HepG2 (cell line): ENCODE measurements around the gene CBLB. TPM values are rescaled to one million over a fixed set of nuclear protein-coding genes. Genes with fewer than 3 reads are reported as not detected.
A peak's percentile ranks its signal among the peaks of the same experiment; 100 is the strongest.

Experiments
- ATAC-seq: fragments of 200-7000 bp; cut with Tn5 transposase; 3 replicates; pipeline ENCODE4 v1.9.1; 2020; ENCODE audit warnings: mild to moderate bottlenecking, moderate library complexity
- BruUV-seq: library from RNA; stranded (reverse); fragments of 400-500 nt; replicated peaks from 2 replicates; lab custom pipeline; 2021; lab: Mats Ljungman, UMichigan
- CTCF ChIA-PET: fragments of 300-600 bp; formaldehyde crosslinking; extraction: SDS; loops from one replicate; lab custom pipeline; 2021; ENCODE audit warnings: low total read pairs, inconsistent platforms, low intra/inter-chr PET ratio; lab: Yijun Ruan, JAX
- POLR2A ChIA-PET: fragments of 350-600 bp; sonication (Branson Sonifier 250); formaldehyde crosslinking; loops from one replicate; lab custom pipeline; 2020; ENCODE audit warnings: antibody characterized with exemption, inconsistent platforms; lab: Yijun Ruan, JAX
- DNase-seq: peaks from one replicate; pipeline ENCODE4 v3.0.0-alpha.2; 2015; ENCODE audit warnings: low spot score
- FAIRE-seq: peaks from 3 replicates; lab custom pipeline; 2011; peaks lifted over from hg19 to GRCh38; lab: Jason Lieb, UNC
- H2AFZ ChIP-seq: one replicate; pipeline ENCODE4 v1.6.1; 2011; ENCODE audit warnings: low read length, inconsistent platforms
- H3K27ac ChIP-seq: fragments of 300-600 bp; 3 replicates; pipeline ENCODE4 v1.8.0; 2011; ENCODE audit warnings: mixed run types, mild to moderate bottlenecking, mixed read lengths, low read length, inconsistent platforms; ENCODE audit not compliant: insufficient read depth; ENCODE audit errors: extremely low read length
- H3K27me3 ChIP-seq, 2 experiments: fragments of 200-600 bp in 1 of 2; 2 replicates in 1 of 2; 3 replicates in 1 of 2; pipeline versions ENCODE4 v1.6.0 to v1.8.0; 2011; ENCODE audit warnings: low read length in 2 of 2, mild to moderate bottlenecking in 2 of 2, moderate library complexity in 2 of 2, inconsistent platforms in 1 of 2; ENCODE audit not compliant: insufficient read depth in 2 of 2, control insufficient read depth in 1 of 2
- H3K36me3 ChIP-seq, 2 experiments: fragments of 200-600 bp in 1 of 2; replicated peaks in 1 of 2; 2 replicates in 1 of 2; 3 replicates in 1 of 2; pipeline versions ENCODE4 v1.5.1 to v1.8.0; 2011; ENCODE audit warnings: low read length in 2 of 2, inconsistent platforms in 1 of 2; ENCODE audit not compliant: insufficient read depth in 2 of 2, control insufficient read depth in 1 of 2
- H3K4me1 ChIP-seq: 2 replicates; pipeline ENCODE4 v1.5.1; 2012; ENCODE audit warnings: low read length, inconsistent platforms; ENCODE audit not compliant: insufficient read depth
- H3K4me2 ChIP-seq: 2 replicates; pipeline ENCODE4 v1.6.0; 2011; ENCODE audit warnings: low read depth, low read length, inconsistent platforms
- H3K4me3 ChIP-seq, 3 experiments: fragments of 200-600 bp in 1 of 3; sonication (generic), shearing (Covaris generic) in 1 of 3; replicated peaks in 1 of 3; 2 replicates each; pipeline ENCODE4 v1.5.1; 2011 to 2016; ENCODE audit warnings: low read length in 3 of 3, inconsistent platforms in 2 of 3, low read depth in 2 of 3, mild to moderate bottlenecking in 2 of 3, control low read depth in 1 of 3, mixed read lengths in 1 of 3; ENCODE audit not compliant: insufficient read depth in 1 of 3
- H3K79me2 ChIP-seq: one replicate; pipeline ENCODE4 v1.6.1; 2011; ENCODE audit warnings: low read length, inconsistent platforms; ENCODE audit not compliant: insufficient read depth
- H3K9ac ChIP-seq: 2 replicates; pipeline ENCODE4 v1.6.0; 2011; ENCODE audit warnings: mild to moderate bottlenecking, low read depth, low read length, inconsistent platforms; ENCODE audit not compliant: insufficient read depth
- H3K9me3 ChIP-seq: 2 replicates; pipeline ENCODE4 v1.5.1; 2012; ENCODE audit warnings: mild to moderate bottlenecking, low read length
- H4K20me1 ChIP-seq: 2 replicates; pipeline ENCODE4 v1.6.0; 2011; ENCODE audit warnings: inconsistent platforms, mild to moderate bottlenecking, low read length, moderate library complexity; ENCODE audit not compliant: insufficient read depth
- ATF5 ChIP-seq: sonication (generic); formaldehyde crosslinking; IDR thresholded peaks from 2 replicates; pipeline ENCODE4 v1.4.0; 2020; ENCODE audit warnings: mild to moderate bottlenecking, low read depth, missing genetic modification reagents
- HMGXB3 ChIP-seq: sonication (generic); formaldehyde crosslinking; IDR thresholded peaks from 2 replicates; pipeline ENCODE4 v1.4.0; 2020; ENCODE audit warnings: missing genetic modification reagents, borderline replicate concordance
- MAFF ChIP-seq: IDR thresholded peaks from 2 replicates; pipeline ENCODE4 v1.6.1; 2011; ENCODE audit warnings: low read depth, low read length, improper control_type of control experiment
- MAFK ChIP-seq, 2 experiments: IDR thresholded peaks in 1 of 2; conservative IDR thresholded peaks in 1 of 2; 2 replicates each; pipeline ENCODE4 v1.6.1; 2011; ENCODE audit warnings: improper control_type of control experiment in 2 of 2, low read length in 2 of 2
- ZFP82 ChIP-seq: sonication (generic); formaldehyde crosslinking; IDR thresholded peaks from 2 replicates; pipeline ENCODE4 v1.5.1; 2020; ENCODE audit warnings: mild to moderate bottlenecking, missing genetic modification reagents, borderline replicate concordance
- ZNF564 ChIP-seq: sonication (generic); formaldehyde crosslinking; IDR thresholded peaks from 2 replicates; pipeline ENCODE4 v1.8.1; 2023; ENCODE audit warnings: mild to moderate bottlenecking, missing genetic modification reagents
- ZNF691 ChIP-seq: sonication (generic); formaldehyde crosslinking; IDR thresholded peaks from 2 replicates; pipeline ENCODE4 v1.4.0; 2020; ENCODE audit warnings: missing genetic modification reagents, low read depth, mild to moderate bottlenecking, borderline replicate concordance
- ZNF761 ChIP-seq: sonication (generic); formaldehyde crosslinking; conservative IDR thresholded peaks from 2 replicates; pipeline ENCODE4 v1.4.0; 2020; ENCODE audit warnings: mild to moderate bottlenecking, missing genetic modification reagents
- WGBS: methylation state at CpG from one replicate; pipeline ENCODE4 v1.1.6; 2017; ENCODE audit warnings: low lambda C conversion rate; 5-methylcytosine and 5-hydroxymethylcytosine counted together
- in situ Hi-C: cut with HindIII; loops from 2 replicates; pipeline ENCODE4 v1.10.0; 2017; ENCODE audit warnings: low pct_unique_long_range_greater_than_20kb; ENCODE audit not compliant: extremely low pct_ligation_motif_present
- intact Hi-C: fragments of 100-400 bp; cut with micrococcal nuclease; formaldehyde crosslinking; loops from one replicate; pipeline ENCODE4 v1.10.0; 2022; ENCODE audit not compliant: unreplicated experiment
- polyA plus RNA-seq, 8 experiments: library from polyadenylated mRNA; depleted of rRNA in 3 of 8; stranded (reverse) in 7 of 8; unstranded in 1 of 8; fragments of >200 nt; fragmentation: Illumina TruSeq in 4 of 8; extraction: Trizol in 4 of 8; gene quantifications; 2 replicates each; pipeline versions ENCODE4 v1.2.1 to v1.2.3, GENCODE V29; 2011 to 2016; ENCODE audit warnings: low read depth in 4 of 8, missing spikeins in 1 of 8, mixed read lengths in 1 of 8; ENCODE audit not compliant: insufficient read depth in 1 of 8
- total RNA-seq, 5 experiments: library from RNA; depleted of rRNA; stranded (reverse); fragments of >200 nt; fragmentation: Illumina TruSeq; extraction: Trizol; gene quantifications; 2 replicates each; pipeline ENCODE4 v1.2.3, GENCODE V29; 2016; ENCODE audit warnings: low read depth in 1 of 5
- TF ChIP-seq, protein P1 (sequence below): sonication (generic); formaldehyde crosslinking; IDR thresholded peaks from 2 replicates; pipeline ENCODE4 v1.4.0; 2020; ENCODE audit warnings: mild to moderate bottlenecking, missing genetic modification reagents

CBLB gene
- total and polyA plus RNA-seq, 2 of the 13 experiments (the other 11 are each of a cell fraction or from before 2014, with no cell fraction given): 9.8 to 16.4 TPM

DNA sequence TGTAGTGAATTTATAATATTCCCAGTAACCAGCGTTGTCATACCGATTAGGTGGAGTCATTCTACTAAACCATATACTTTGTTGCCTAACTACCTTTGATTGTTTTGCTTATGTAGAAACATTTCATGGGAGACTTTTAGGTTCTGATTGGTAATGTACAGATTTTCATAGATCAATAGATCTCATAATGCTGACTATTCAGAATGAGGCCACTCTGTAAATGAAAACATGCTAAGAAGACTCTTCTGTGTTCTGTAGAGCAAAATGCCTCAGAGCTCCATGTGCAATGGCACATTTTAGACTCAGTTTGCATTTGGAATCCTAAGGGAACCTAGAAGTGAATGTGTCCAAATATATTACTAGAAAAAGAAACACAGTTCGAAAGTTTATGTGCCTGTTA, 20.0 kb downstream of the CBLB start:
- Histone ChIP-seq H3K4me3 (no peak overlapping the region), H3K27ac (no peak overlapping the region), H3K4me1 (peaks cover 7% of the 10 kb centered on the region; the same call in 1 of the 2 replicates), H3K4me2 (no peak overlapping the region), H3K79me2 (no peaks in the 10 kb centered on the region), H3K9ac (no peak overlapping the region), H3K27me3 (no peaks in the 10 kb centered on the region), H3K9me3 (no peaks in the 10 kb centered on the region), H4K20me1 (peaks cover 5% of the 10 kb centered on the region), H2AFZ (no peak overlapping the region), H3K36me3 (peaks cover 4 to 13% of the 10 kb centered on the region in 2 experiments; a peak in 4 of 5 replicates)
- FAIRE-seq: no peak
- WGBS: 95% methylated on average over 3 of the region's 3 CpGs
- intact Hi-C loops: no loop called here
- in situ Hi-C loops: no loop called here
- no TSS peak for BruUV-seq
- ChIA-PET CTCF (no interaction called here), POLR2A (no interaction called here)
- TF ChIP-seq MAFK (conservative IDR thresholded peaks at IDR 0.05 in 1 of 2, IDR thresholded peaks at IDR 0.05 in 1 of 2; ENCODE audit: low read length in 2 of 2) (peak; percentile 51 to 59; a peak in 3 of 4 replicates), MAFF (peak; percentile 43; the same call in 1 of the 2 replicates), ZNF564 (no peak)
- DNase-seq: no peak
- no peak for ATAC-seq

DNA sequence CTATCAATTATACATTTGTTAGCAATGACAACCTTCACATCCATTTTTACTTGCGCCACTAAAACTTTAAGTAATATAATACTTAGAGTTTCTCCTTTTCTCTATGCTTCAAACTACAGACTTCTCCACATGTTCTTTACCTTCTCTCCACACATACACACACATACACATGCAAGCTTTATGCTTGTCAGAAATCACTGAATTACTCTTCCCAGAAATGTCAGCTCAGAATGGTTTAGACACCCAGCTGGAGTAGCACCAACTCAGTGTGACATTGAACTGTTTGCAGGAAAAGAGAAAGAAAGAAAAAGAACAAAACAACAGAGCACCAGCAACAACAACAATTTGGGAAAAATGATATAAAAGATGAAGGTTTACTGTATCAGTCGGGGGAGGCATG, 20.9 kb downstream of the CBLB start:
- ChIA-PET POLR2A (no interaction called here), CTCF (no interaction called here)
- peaks cover 3% of the 10 kb centered on the region; the same call in 1 of the 2 replicates for H4K20me1 ChIP-seq
- H3K36me3 ChIP-seq: peaks cover 3 to 8% of the 10 kb centered on the region in 2 experiments; a peak in 4 of 5 replicates
- no peaks in the 10 kb centered on the region for H3K27me3 ChIP-seq
- BruUV-seq: no TSS peak
- intact Hi-C loops (no loop called here), in situ Hi-C loops (no loop called here)
- H3K79me2 ChIP-seq: no peaks in the 10 kb centered on the region
- peaks cover 7% of the 10 kb centered on the region; the same call in 1 of the 2 replicates for H3K4me1 ChIP-seq
- 98% methylated on average over 2 of the region's 2 CpGs for WGBS
- no peak overlapping the region for H3K4me2 ChIP-seq
- no peak for DNase-seq
- no peak overlapping the region for H3K9ac ChIP-seq
- H2AFZ ChIP-seq: no peak overlapping the region
- no peaks in the 10 kb centered on the region for H3K9me3 ChIP-seq
- no peak for FAIRE-seq
- no peak for ATAC-seq
- no peak overlapping the region for H3K27ac ChIP-seq
- H3K4me3 ChIP-seq: no peak overlapping the region
- TF ChIP-seq HMGXB3 (no peak), ZNF691 (CRISPR knock-in tag) (no peak), ZFP82 (CRISPR knock-in tag) (no peak), ZNF761 (CRISPR knock-in tag) (no peak), ATF5 (CRISPR knock-in tag) (no peak)
- TF ChIP-seq, protein P1, sequence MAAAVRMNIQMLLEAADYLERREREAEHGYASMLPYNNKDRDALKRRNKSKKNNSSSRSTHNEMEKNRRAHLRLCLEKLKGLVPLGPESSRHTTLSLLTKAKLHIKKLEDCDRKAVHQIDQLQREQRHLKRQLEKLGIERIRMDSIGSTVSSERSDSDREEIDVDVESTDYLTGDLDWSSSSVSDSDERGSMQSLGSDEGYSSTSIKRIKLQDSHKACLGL: no peak
